ENCODE data around the gene AUTS2. TPM values are rescaled to one million over a fixed set of nuclear protein-coding genes. Genes with fewer than 3 reads are reported as not detected.

AUTS2 gene
- total and polyA plus RNA-seq, 2 of the 8 experiments (the other 6 are each of a cell fraction or from before 2014, with no cell fraction given) = 25.9 to 101 TPM

DNA sequence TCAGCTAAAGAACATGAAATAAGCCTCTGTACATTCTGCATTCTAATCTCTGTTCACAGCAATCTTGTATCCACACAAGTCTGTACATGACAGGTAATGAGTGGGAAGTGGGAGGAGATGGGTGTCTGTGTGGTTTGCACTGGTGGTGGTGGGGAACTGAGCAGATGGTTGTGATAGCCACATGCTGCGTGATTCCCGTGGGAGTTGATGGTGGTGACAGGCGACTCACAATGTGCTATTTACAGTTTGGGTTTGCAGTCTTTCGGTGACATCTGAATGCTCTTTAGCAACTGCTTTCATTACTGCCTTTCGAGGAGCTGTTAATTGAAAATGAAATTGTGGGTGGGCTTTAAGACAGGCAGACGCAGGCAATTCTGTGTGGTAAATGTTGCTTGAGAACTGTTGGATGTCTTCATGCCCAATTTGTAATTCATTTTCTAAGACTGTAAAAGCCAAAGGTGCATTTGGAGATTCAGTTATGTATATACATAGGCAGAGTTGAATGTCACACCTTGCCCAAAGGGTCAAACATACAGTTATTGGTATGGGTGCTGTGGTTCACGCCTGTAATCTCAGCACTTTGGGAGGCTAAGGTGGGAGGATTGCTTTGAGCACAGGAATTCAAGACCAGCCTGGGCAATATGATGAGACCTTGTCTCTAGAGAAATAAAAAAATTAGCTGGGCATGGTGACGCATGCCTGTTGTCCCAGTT is 308.2 kb downstream of the AUTS2 start:
- H3K23ac ChIP-seq (ENCODE audit: insufficient read length) = no peak overlapping the region
- H3K4me1 ChIP-seq (replicated peaks in 1 of 4; ENCODE audit: control insufficient read depth in 3 of 4, insufficient read depth in 4 of 4, low read length in 3 of 4) = no peaks in the 10 kb centered on the region
- no peak overlapping the region for H2BK12ac ChIP-seq (ENCODE audit: low read depth, low read length)
- H2BK5ac ChIP-seq (ENCODE audit: low read depth, low read length) = no peak overlapping the region
- H3K23me2 ChIP-seq (ENCODE audit: low read depth, low read length) = no peaks in the 10 kb centered on the region
- no peaks in the 10 kb centered on the region for H3K27me3 ChIP-seq (replicated peaks in 1 of 4; ENCODE audit: control insufficient read depth in 3 of 4, extremely low read depth in 1 of 4, insufficient read depth in 3 of 4, low read length in 3 of 4)
- H3K36me3 ChIP-seq (ENCODE audit: control insufficient read depth in 2 of 4, insufficient read depth in 4 of 4, low read length in 3 of 4) = no peaks in the 10 kb centered on the region
- H2AFZ ChIP-seq (ENCODE audit: low read length) = no peak overlapping the region
- no peak overlapping the region for H2BK120ac ChIP-seq (replicated peaks; ENCODE audit: low read depth, low read length)
- H3K9me3 ChIP-seq (ENCODE audit: insufficient read depth in 2 of 2, low read depth in 1 of 2, low read length in 1 of 2) = no peaks in the 10 kb centered on the region
- H3K9ac ChIP-seq (replicated peaks in 1 of 4; ENCODE audit: extremely low read depth in 1 of 4, low read depth in 3 of 4, low read length in 3 of 4) = no peak overlapping the region
- DNase-seq (ENCODE audit: low read depth in 1 of 2, low spot score in 2 of 2) (no peak), FAIRE-seq (no peak)
- no peak overlapping the region for H2BK15ac ChIP-seq (ENCODE audit: low read length)
- POLR2A ChIA-PET (ENCODE audit: partially characterized antibody) = no interaction called here
- no peak overlapping the region for H4K91ac ChIP-seq (replicated peaks; ENCODE audit: insufficient read length, low read length)
- 92% methylated on average over 8 of the region's 8 CpGs; no CpG with 5 or more reads in 1 of the 2 experiments for WGBS, 2 experiments (ENCODE audit: extremely low coverage in 1 of 2, insufficient coverage in 1 of 2, insufficient read length in 1 of 2, insufficient replicate concordance in 2 of 2, low coverage in 1 of 2, low lambda C conversion rate in 2 of 2, missing lambda C conversion rate in 1 of 2)
- no peak overlapping the region for H2AK5ac ChIP-seq (ENCODE audit: low read depth, low read length)
- H4K20me1 ChIP-seq (replicated peaks in 1 of 2; ENCODE audit: control insufficient read depth in 1 of 2, insufficient read depth in 2 of 2, low read length in 2 of 2) = no peaks in the 10 kb centered on the region
- no peak overlapping the region for H4K8ac ChIP-seq (ENCODE audit: extremely low read depth, insufficient read depth, low read length)
- no peaks in the 10 kb centered on the region for H3K79me2 ChIP-seq (ENCODE audit: control insufficient read depth in 1 of 2, insufficient read depth in 2 of 2, low read length in 2 of 2)
- H3K4me3 ChIP-seq (ENCODE audit: extremely low read depth in 1 of 4, insufficient read depth in 2 of 4, low read depth in 3 of 4, low read length in 4 of 4) = no peak overlapping the region
- no peaks in the 10 kb centered on the region for H3K79me1 ChIP-seq (ENCODE audit: low read depth, low read length)
- no peak overlapping the region for H3K4me2 ChIP-seq (ENCODE audit: insufficient read depth in 1 of 2, low read depth in 2 of 2, low read length in 2 of 2)
- H3K27ac ChIP-seq (ENCODE audit: low read depth, low read length) = no peak overlapping the region
- no peak overlapping the region for H3K4ac ChIP-seq (replicated peaks; ENCODE audit: insufficient read length, low read depth, low read length)
- no peak overlapping the region for H3K14ac ChIP-seq (ENCODE audit: insufficient read length)
- CTCF ChIA-PET (ENCODE audit: partially characterized antibody) = interaction anchor here (0.6 to 1.9 kb wide), 3 partner anchors 20 to 255 kb away, joined by 3 to 6 read pairs (median 3); no protein-coding TSS in a partner anchor
- H3K56ac ChIP-seq (replicated peaks; ENCODE audit: insufficient read length, low read depth, low read length) = no peak overlapping the region
- no peak overlapping the region for H3K18ac ChIP-seq (ENCODE audit: extremely low read depth, low read length)
- H2BK20ac ChIP-seq (ENCODE audit: low read length) = no peak overlapping the region
- H4K5ac ChIP-seq (ENCODE audit: insufficient read length, low read depth, low read length) = no peak overlapping the region
- TF ChIP-seq SRF (IDR thresholded peaks at IDR 0.05; ENCODE audit: low read depth, low read length) (no peak), CBX8 (IDR thresholded peaks at IDR 0.05; ENCODE audit: borderline replicate concordance, low read depth, low read length) (no peak), SUZ12 (IDR thresholded peaks at IDR 0.05; ENCODE audit: low read length) (no peak), POLR2AphosphoS5 (IDR thresholded peaks at IDR 0.05; ENCODE audit: low read depth, low read length) (no peak), CTBP2 (IDR thresholded peaks at IDR 0.05; ENCODE audit: borderline replicate concordance, insufficient read depth, insufficient read length, low read length) (no peak), BCL11A (IDR thresholded peaks at IDR 0.05; ENCODE audit: low read depth in 2 of 2, low read length in 2 of 2) (no peak), RAD21 (IDR thresholded peaks at IDR 0.05 in 1 of 2, conservative IDR thresholded peaks at IDR 0.05 in 1 of 2; ENCODE audit: low read depth in 2 of 2, low read length in 2 of 2) (no peak), SAP30 (IDR thresholded peaks at IDR 0.05; ENCODE audit: insufficient read depth, insufficient replicate concordance, low read length) (no peak), HDAC6 (IDR thresholded peaks at IDR 0.05; ENCODE audit: low read depth, low read length) (no peak), PHF8 (conservative IDR thresholded peaks at IDR 0.05; ENCODE audit: low read depth, low read length) (no peak), NRF1 (IDR thresholded peaks at IDR 0.05; ENCODE audit: low read depth, low read length) (no peak), ASH2L (IDR thresholded peaks at IDR 0.05; ENCODE audit: low read length) (no peak), CHD2 (IDR thresholded peaks at IDR 0.05; ENCODE audit: low read length) (no peak)
